ENCODE results near the gene CDH4. TPM values are rescaled to one million over a fixed set of nuclear protein-coding genes. Genes with fewer than 3 reads are reported as not detected.

The CDH4 gene
- total and polyA plus RNA-seq, 9 donors = 0.12 to 4.4 (median 0.36) TPM

DNA sequence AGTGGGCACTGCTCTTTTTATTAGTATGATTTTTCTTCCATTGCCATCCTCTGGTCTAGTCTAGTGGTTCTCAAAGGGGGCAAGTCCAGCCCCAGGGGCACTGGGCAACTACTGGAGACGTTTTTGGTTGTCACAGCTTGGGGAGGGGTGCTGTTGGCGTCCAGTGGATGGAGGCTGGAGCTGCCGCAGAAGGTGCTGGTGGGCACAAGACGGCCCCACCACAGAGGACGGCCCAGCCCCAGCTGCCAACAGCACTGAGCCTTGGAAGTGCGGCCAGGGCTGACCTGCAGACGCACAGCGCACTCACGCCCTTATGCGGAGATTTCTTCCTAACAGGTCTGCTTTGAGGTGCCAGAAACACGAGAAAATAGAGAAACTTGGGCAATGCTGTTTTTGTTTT is 40.3 kb downstream of the CDH4 start:
- 78 to 85% (median 82%) methylated on average over 11 of the region's 11 CpGs for WGBS, 3 donors
- Histone ChIP-seq H3K27ac (no peak overlapping the region), H3K4me3 (no peak overlapping the region), H3K4me1 (ENCODE audit: insufficient read depth) (no peaks in the 10 kb centered on the region), H3K36me3 (no peaks in the 10 kb centered on the region), H3K9me3 (no peaks in the 10 kb centered on the region), H3K27me3 (no peaks in the 10 kb centered on the region)
- DNase-seq = no peak
- intact Hi-C loops (cut with DNase I) = no loop called here
- TF ChIP-seq, protein P1, sequence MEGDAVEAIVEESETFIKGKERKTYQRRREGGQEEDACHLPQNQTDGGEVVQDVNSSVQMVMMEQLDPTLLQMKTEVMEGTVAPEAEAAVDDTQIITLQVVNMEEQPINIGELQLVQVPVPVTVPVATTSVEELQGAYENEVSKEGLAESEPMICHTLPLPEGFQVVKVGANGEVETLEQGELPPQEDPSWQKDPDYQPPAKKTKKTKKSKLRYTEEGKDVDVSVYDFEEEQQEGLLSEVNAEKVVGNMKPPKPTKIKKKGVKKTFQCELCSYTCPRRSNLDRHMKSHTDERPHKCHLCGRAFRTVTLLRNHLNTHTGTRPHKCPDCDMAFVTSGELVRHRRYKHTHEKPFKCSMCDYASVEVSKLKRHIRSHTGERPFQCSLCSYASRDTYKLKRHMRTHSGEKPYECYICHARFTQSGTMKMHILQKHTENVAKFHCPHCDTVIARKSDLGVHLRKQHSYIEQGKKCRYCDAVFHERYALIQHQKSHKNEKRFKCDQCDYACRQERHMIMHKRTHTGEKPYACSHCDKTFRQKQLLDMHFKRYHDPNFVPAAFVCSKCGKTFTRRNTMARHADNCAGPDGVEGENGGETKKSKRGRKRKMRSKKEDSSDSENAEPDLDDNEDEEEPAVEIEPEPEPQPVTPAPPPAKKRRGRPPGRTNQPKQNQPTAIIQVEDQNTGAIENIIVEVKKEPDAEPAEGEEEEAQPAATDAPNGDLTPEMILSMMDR (IDR thresholded peaks at IDR 0.05) = no peak
- no peak for TF ChIP-seq EP300 (IDR thresholded peaks at IDR 0.05)
- no peak for TF ChIP-seq POLR2A (IDR thresholded peaks at IDR 0.05)

DNA sequence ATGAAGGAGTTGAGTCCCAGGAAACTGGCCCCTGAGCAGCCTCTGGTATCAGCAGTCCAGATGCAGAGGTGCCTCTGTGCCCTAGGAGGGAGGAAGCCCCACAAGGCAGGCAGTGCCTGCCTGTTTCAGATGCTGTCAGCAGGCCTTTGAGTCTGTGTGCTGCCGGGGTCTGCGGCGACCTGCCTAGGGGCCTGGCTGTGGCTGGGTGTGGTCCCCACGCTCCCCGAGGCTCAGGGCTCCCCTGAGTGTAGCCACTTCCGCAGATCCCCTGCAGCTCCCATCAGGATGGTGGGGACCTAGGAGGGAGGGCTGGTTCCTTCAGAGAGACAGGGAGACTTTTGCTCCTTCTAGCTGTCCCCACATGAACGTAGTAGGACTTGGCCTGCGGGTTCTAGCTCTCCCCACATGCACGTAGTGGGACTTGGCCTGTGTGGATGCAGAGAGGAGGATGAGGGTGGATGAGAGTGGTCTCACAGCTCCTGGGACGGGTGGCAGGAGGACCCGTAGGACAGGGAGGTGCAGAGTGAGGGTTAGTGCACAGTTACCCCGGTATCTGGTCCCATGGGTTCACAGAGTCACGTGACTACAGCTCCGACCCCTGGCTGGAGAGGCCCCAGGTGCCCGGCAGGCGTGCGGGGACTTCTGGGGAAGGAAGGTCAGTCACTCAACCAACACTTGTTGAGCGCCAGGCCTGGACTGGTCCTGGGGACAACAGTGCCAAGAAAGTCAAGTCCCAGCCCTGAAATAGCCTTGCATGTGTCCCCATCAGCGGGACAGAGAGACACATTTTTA is 41.0 kb downstream of the CDH4 start:
- intact Hi-C loops (cut with DNase I) = no loop called here
- Histone ChIP-seq H3K9me3 (no peaks in the 10 kb centered on the region), H3K4me3 (no peak overlapping the region), H3K4me1 (ENCODE audit: insufficient read depth) (no peaks in the 10 kb centered on the region), H3K36me3 (no peaks in the 10 kb centered on the region), H3K27ac (no peak overlapping the region), H3K27me3 (no peaks in the 10 kb centered on the region)
- TF ChIP-seq, protein P1 (IDR thresholded peaks at IDR 0.05) = no peak
- no peak for TF ChIP-seq POLR2A (IDR thresholded peaks at IDR 0.05)
- no peak for TF ChIP-seq EP300 (IDR thresholded peaks at IDR 0.05)
- 76 to 83% (median 77%) methylated on average over 19 of the region's 19 CpGs for WGBS, 3 donors
- DNase-seq = no peak

DNA sequence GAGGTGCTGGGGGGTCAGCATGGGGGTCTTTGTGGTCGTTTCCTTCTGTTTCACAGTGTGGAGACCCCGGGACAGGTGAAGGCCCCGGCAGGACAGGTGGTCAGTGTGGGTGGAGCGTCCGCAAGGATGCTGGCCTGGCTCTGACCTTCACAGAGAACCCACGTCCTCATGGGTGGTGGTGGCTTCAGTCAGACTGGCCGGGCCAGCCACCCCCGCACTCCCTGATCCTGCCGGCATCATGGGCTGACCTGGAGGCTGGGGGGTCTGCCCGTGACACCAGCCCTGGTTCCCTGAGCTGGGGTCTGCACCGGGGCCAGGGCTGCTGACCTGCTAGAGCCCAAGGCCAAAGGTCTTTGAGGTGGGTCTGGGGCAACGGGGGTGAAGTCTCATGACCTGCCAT is 41.9 kb downstream of the CDH4 start:
- DNase-seq = no peak
- no peaks in the 10 kb centered on the region for H3K27me3 ChIP-seq
- intact Hi-C loops (cut with DNase I) = no loop called here
- H3K27ac ChIP-seq = no peak overlapping the region
- TF ChIP-seq POLR2A (IDR thresholded peaks at IDR 0.05) = no peak
- TF ChIP-seq, protein P1 (IDR thresholded peaks at IDR 0.05) = no peak
- no peak for TF ChIP-seq EP300 (IDR thresholded peaks at IDR 0.05)
- no peaks in the 10 kb centered on the region for H3K36me3 ChIP-seq
- WGBS, 3 donors = 72 to 79% (median 74%) methylated on average over 12 of the region's 12 CpGs
- no peak overlapping the region for H3K4me3 ChIP-seq
- H3K9me3 ChIP-seq = no peaks in the 10 kb centered on the region
- H3K4me1 ChIP-seq (ENCODE audit: insufficient read depth) = no peaks in the 10 kb centered on the region

DNA sequence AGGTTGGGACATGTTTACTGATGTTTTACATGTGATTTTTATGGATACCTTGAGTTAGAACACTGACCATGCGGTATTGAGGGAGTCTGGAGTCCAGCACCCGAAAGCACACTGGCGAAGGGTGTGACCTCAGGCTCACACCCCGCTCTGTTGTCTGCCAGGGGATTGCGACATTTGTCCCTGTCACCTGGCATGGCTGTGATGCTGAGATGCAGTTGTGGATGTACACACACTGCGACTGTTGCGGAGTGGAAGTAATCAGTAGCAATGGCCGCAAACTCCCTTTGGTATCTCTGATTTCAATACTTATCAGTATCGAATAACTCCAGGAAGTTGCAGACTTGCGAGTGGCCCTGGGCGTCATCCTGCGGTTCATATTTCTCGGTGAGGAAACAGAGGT is 43.2 kb downstream of the CDH4 start:
- Histone ChIP-seq H3K36me3 (no peaks in the 10 kb centered on the region), H3K4me3 (no peak overlapping the region), H3K27me3 (no peaks in the 10 kb centered on the region), H3K4me1 (ENCODE audit: insufficient read depth) (no peaks in the 10 kb centered on the region), H3K9me3 (no peaks in the 10 kb centered on the region), H3K27ac (no peak overlapping the region)
- TF ChIP-seq, protein P1 (IDR thresholded peaks at IDR 0.05) = no peak
- TF ChIP-seq POLR2A (IDR thresholded peaks at IDR 0.05) (no peak), EP300 (IDR thresholded peaks at IDR 0.05) (no peak)
- intact Hi-C loops (cut with DNase I) = no loop called here
- no peak for DNase-seq
- 73 to 85% (median 79%) methylated on average over 13 of the region's 13 CpGs for WGBS, 3 donors

Data from ovary (tissue), 9 donors.